DND-41 (cell line): Measurements from ENCODE around the gene INPP5A.

ENCODE experiments used
- ATAC-seq: fragments of 200-7000 bp; cut with Tn5 transposase; 3 replicates; pipeline ENCODE4 v1.9.1; 2021; ENCODE audit warnings: low read depth; ENCODE audit not compliant: insufficient read depth
- DNase-seq: peaks from one replicate; pipeline ENCODE4 v3.0.0-alpha.2; 2020
- H2AFZ ChIP-seq: 2 replicates; pipeline ENCODE4 v1.6.0; 2012; ENCODE audit warnings: low read depth, low read length
- H3K27ac ChIP-seq: 2 replicates; pipeline ENCODE4 v1.5.1; 2012; ENCODE audit warnings: low read length, inconsistent platforms
- H3K27me3 ChIP-seq: fragments of 200-600 bp; sonication (generic); 2 replicates; pipeline ENCODE4 v1.6.0; 2012; ENCODE audit warnings: low read length, mild to moderate bottlenecking, inconsistent platforms; ENCODE audit not compliant: insufficient read depth, poor library complexity
- H3K36me3 ChIP-seq: 2 replicates; pipeline ENCODE4 v1.5.1; 2012; ENCODE audit warnings: low read length, inconsistent platforms; ENCODE audit not compliant: insufficient read depth
- H3K4me1 ChIP-seq: 2 replicates; pipeline ENCODE4 v1.5.1; 2012; ENCODE audit warnings: mild to moderate bottlenecking, low read length; ENCODE audit not compliant: insufficient read depth
- H3K4me2 ChIP-seq: 2 replicates; pipeline ENCODE4 v1.6.0; 2012; ENCODE audit warnings: mild to moderate bottlenecking, moderate library complexity, low read length, inconsistent platforms; ENCODE audit not compliant: insufficient read depth
- H3K4me3 ChIP-seq, 2 experiments: fragments of 200-600 bp in 1 of 2; shearing (Covaris generic) in 1 of 2; 2 replicates each; pipeline ENCODE4 v1.5.1; 2012 to 2016; ENCODE audit warnings: inconsistent platforms in 2 of 2, low read length in 2 of 2, mild to moderate bottlenecking in 2 of 2, low read depth in 1 of 2, moderate library complexity in 1 of 2
- H3K79me2 ChIP-seq: 2 replicates; pipeline ENCODE4 v1.6.0; 2012; ENCODE audit warnings: low read length, inconsistent platforms; ENCODE audit not compliant: insufficient read depth
- H3K9ac ChIP-seq: 2 replicates; pipeline ENCODE4 v1.6.0; 2012; ENCODE audit warnings: low read depth, mild to moderate bottlenecking, inconsistent platforms, low read length, moderate library complexity
- H3K9me3 ChIP-seq: 2 replicates; pipeline ENCODE4 v1.5.1; 2012; ENCODE audit warnings: low read length, moderate library complexity, mild to moderate bottlenecking, inconsistent platforms; ENCODE audit not compliant: insufficient read depth, severe bottlenecking
- H4K20me1 ChIP-seq: 2 replicates; pipeline ENCODE4 v1.6.0; 2012; ENCODE audit warnings: low read length; ENCODE audit not compliant: insufficient read depth
- CTCF ChIP-seq: IDR thresholded peaks from 2 replicates; pipeline ENCODE4 v1.5.1; 2012; ENCODE audit warnings: borderline replicate concordance, low read length, moderate library complexity, mild to moderate bottlenecking; ENCODE audit not compliant: poor library complexity, severe bottlenecking; ENCODE audit errors: extremely low read depth
- EZH2 ChIP-seq: IDR thresholded peaks from 3 replicates; pipeline ENCODE4 v1.6.1; 2012; ENCODE audit warnings: borderline replicate concordance, low read depth, mild to moderate bottlenecking, moderate library complexity, low read length, inconsistent platforms; ENCODE audit not compliant: severe bottlenecking

INPP5A gene

GRCh38 chr10:132828681-132829080 lies 291.1 kb downstream of the INPP5A start:
- no peak for ATAC-seq
- H3K27me3 ChIP-seq: no peaks in the 10 kb centered on the region

GRCh38 chr10:132829403-132829802 lies 291.8 kb downstream of the INPP5A start:
- H3K9ac ChIP-seq: no peak overlapping the region
- no peak overlapping the region for H3K27ac ChIP-seq
- no peak for DNase-seq

More at GRCh38 chr10:132828681-132829080, 291.1 kb downstream of the INPP5A start:
- Histone ChIP-seq H3K9me3 (peaks cover 19% of the 10 kb centered on the region), H3K36me3 (no peaks in the 10 kb centered on the region), H3K4me2 (no peak overlapping the region), H3K79me2 (no peaks in the 10 kb centered on the region), H3K4me1 (no peaks in the 10 kb centered on the region), H2AFZ (no peak overlapping the region), H3K9ac (no peak overlapping the region), H4K20me1 (no peaks in the 10 kb centered on the region), H3K4me3 (no peak overlapping the region), H3K27ac (no peak overlapping the region)
- TF ChIP-seq EZH2 (no peak), CTCF (no peak)
- no peak for DNase-seq

GRCh38 chr10:132832186-132832969 lies 294.8 kb downstream of the INPP5A start:
- no peak overlapping the region for H2AFZ ChIP-seq
- H3K4me2 ChIP-seq: no peak overlapping the region
- H3K9me3 ChIP-seq: no peaks in the 10 kb centered on the region
- DNase-seq (no peak), ATAC-seq (no peak)
- TF ChIP-seq EZH2 (no peak), CTCF (no peak)
- no peaks in the 10 kb centered on the region for H3K4me1 ChIP-seq
- H3K36me3 ChIP-seq: no peaks in the 10 kb centered on the region
- H3K79me2 ChIP-seq: no peaks in the 10 kb centered on the region
- no peaks in the 10 kb centered on the region for H3K27me3 ChIP-seq
- H3K27ac ChIP-seq: no peak overlapping the region
- H3K9ac ChIP-seq: no peak overlapping the region
- H3K4me3 ChIP-seq: no peak overlapping the region
- H4K20me1 ChIP-seq: peaks cover 3% of the 10 kb centered on the region; the same call in 1 of the 2 replicates

More at GRCh38 chr10:132829403-132829802, 291.8 kb downstream of the INPP5A start:
- no peaks in the 10 kb centered on the region for H3K36me3 ChIP-seq
- H3K9me3 ChIP-seq: peaks cover 19% of the 10 kb centered on the region
- H3K4me2 ChIP-seq: no peak overlapping the region
- H3K4me1 ChIP-seq: no peaks in the 10 kb centered on the region
- no peak overlapping the region for H2AFZ ChIP-seq
- no peaks in the 10 kb centered on the region for H3K27me3 ChIP-seq
- no peak overlapping the region for H3K4me3 ChIP-seq
- H4K20me1 ChIP-seq: no peaks in the 10 kb centered on the region
- H3K79me2 ChIP-seq: no peaks in the 10 kb centered on the region
- no peak for ATAC-seq
- no peak for TF ChIP-seq EZH2
